Fibroblast of the aortic adventitia (primary cell): ENCODE data around the gene PIK3IP1. TPM values are rescaled to one million over a fixed set of nuclear protein-coding genes. Genes with fewer than 3 reads are reported as not detected.
"Not testable (repeated sequence)": the region's sequence is repeated elsewhere in the genome, so short reads cannot be mapped to it uniquely, and the experiment has no call there.

Experiments used
- DNase-seq: peaks from one replicate; pipeline ENCODE4 v3.0.0-alpha.2; 2010; ENCODE audit warnings: low read depth
- H3K4me3 ChIP-seq: 2 replicates; pipeline ENCODE4 v1.5.1; 2011; ENCODE audit warnings: low read depth, mild to moderate bottlenecking, control low read depth, low read length, moderate library complexity
- CTCF ChIP-seq: IDR thresholded peaks from 2 replicates; pipeline ENCODE4 v1.5.1; 2011; ENCODE audit warnings: mild to moderate bottlenecking, low read length, control low read depth, inconsistent platforms; ENCODE audit not compliant: insufficient read depth
- total RNA-seq: library from RNA; depleted of rRNA; stranded (reverse); fragments of >200 nt; gene quantifications from 2 replicates; pipeline ENCODE4 v1.2.3, GENCODE V29; 2012; ENCODE audit warnings: low replicate concordance

PIK3IP1 gene
- total RNA-seq, 1 donor, result 13.2 TPM

- no peak for DNase-seq
- H3K4me3 ChIP-seq, result no peak overlapping the region
- TF ChIP-seq CTCF, result no peak
Observed at GRCh38 chr22:31328544-31328960, 36.3 kb upstream of the PIK3IP1 start.

- H3K4me3 ChIP-seq, result no peak overlapping the region
- TF ChIP-seq CTCF, result no peak
- DNase-seq, result no peak
Observed at GRCh38 chr22:31327806-31328543, 35.7 kb upstream of the PIK3IP1 start.

- no peak overlapping the region for H3K4me3 ChIP-seq
- DNase-seq, result no peak
Observed at GRCh38 chr22:31326877-31327276, 34.6 kb upstream of the PIK3IP1 start.

GRCh38 chr22:31323578-31324550 lies 31.6 kb upstream of the PIK3IP1 start:
- DNase-seq, result no peak
- no peak overlapping the region for H3K4me3 ChIP-seq
- TF ChIP-seq CTCF, result no peak

More at GRCh38 chr22:31326877-31327276, 34.6 kb upstream of the PIK3IP1 start:
- no peak for TF ChIP-seq CTCF

- DNase-seq, result no peak
- no peak for TF ChIP-seq CTCF
Observed at GRCh38 chr22:31321421-31321820, 29.1 kb upstream of the PIK3IP1 start.

GRCh38 chr22:31314220-31314619 lies 21.9 kb upstream of the PIK3IP1 start:
- not testable (repeated sequence) for DNase-seq, H3K4me3 ChIP-seq

More at GRCh38 chr22:31321421-31321820, 29.1 kb upstream of the PIK3IP1 start:
- H3K4me3 ChIP-seq, result no peak overlapping the region
